Cardiac fibroblast (primary cell): Measurements from ENCODE around the gene EHMT1.
"Not testable (repeated sequence)": the region's sequence is repeated elsewhere in the genome, so short reads cannot be mapped to it uniquely, and the experiment has no call there.

Experiments
- DNase-seq, 2 donors: peaks; one replicate each; pipeline versions ENCODE4 v3.0.0 to v3.0.0-alpha.2; 2010; ENCODE audit warnings: low read depth in 2 of 2
- H3K4me3 ChIP-seq, 2 donors: replicated peaks in 1 of 2; 1 replicate in 1 of 2; 2 replicates in 1 of 2; pipeline ENCODE4 v1.5.1; 2011; ENCODE audit warnings: low read depth in 2 of 2, low read length in 2 of 2, mild to moderate bottlenecking in 2 of 2, moderate library complexity in 1 of 2
- CTCF ChIP-seq: IDR thresholded peaks from one replicate; pipeline ENCODE4 v1.5.1; 2011; ENCODE audit warnings: low read depth, mild to moderate bottlenecking, low read length, inconsistent platforms

The EHMT1 gene

DNA sequence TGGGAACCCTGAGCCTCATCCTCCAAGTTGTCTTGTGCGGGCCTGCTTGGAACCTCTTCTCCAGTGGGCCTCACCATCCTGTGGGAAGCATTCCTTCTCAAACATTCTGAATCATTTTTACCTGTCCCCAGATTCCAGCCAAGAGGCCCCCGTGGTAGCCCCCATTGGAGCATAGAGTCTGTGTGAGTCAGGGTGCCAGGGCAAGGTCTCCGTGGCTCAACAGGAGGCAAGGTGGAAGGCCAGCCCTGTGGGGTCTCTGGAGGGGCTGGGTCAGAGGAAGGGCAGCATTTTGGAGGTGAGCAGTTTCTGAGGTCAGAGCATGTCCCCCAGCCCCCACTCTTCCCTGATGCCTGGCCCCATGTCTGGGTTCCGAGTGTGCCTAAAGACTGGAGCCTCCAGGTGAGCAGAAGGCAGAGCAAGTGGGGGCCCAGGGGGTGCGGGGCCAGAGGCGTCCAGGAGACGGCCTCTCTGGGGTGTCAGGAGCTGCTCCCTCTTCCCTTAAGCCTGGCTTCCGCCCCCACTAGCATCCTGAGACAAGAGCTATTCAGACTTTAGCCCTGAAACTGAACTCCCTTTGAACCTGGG, 260.9 kb downstream of the EHMT1 start:
- TF ChIP-seq CTCF = no peak
- no peak for DNase-seq
- no peak overlapping the region for H3K4me3 ChIP-seq

DNA sequence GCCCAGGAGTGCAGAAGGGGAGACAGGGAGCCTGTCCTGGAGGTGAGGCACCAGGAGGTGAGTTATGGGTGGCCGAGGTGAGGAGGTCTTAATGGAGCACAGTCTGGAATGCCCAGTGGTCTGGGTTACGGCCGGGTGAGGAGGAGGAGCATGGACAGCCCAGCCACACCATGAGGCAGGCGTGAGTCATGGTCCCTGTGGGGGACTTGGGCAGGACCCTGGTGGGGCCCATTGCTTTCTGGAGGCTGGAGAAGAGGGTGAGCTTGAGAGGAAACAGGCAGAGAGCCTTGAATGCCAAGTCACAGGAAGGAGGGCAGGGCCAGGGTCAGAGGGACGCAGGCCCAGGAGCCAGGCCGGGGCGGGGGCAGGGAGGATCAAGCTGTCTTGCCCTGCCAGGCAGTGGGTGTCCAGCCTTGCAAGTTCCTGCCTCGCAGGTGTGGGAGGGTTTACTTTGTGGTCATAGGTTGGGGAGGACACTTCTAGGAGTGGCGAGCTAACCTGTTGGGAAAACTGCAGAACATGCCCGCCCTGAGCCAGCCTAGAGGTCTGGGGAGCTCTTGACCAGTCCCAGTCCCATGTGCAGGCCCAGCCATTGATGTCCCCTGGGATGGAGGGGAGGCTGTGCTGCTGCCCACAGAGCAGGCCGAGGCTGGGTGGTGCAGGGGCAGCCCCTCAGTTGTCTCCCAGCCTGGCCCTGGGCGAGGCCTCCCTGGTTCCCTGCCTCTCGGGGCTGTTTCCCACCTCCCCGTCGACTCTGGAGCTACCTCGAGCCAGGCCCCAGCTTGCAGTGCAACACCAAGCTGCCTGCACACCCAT, 261.6 kb downstream of the EHMT1 start:
- no peak for DNase-seq
- no peak overlapping the region for H3K4me3 ChIP-seq
- no peak for TF ChIP-seq CTCF

- no peak for TF ChIP-seq CTCF
- no peak overlapping the region for H3K4me3 ChIP-seq
- DNase-seq = no peak
Observed at GRCh38 chr9:137880976-137881530, 262.2 kb downstream of the EHMT1 start.

GRCh38 chr9:137881591-137882505, 263.0 kb downstream of the EHMT1 start:
- TF ChIP-seq CTCF = no peak
- no peak for DNase-seq

GRCh38 chr9:137882506-137882821, 263.7 kb downstream of the EHMT1 start:
- no peak for DNase-seq
- TF ChIP-seq CTCF = no peak
- no peak overlapping the region for H3K4me3 ChIP-seq

More at GRCh38 chr9:137881591-137882505, 263.0 kb downstream of the EHMT1 start:
- H3K4me3 ChIP-seq = no peak overlapping the region

DNA sequence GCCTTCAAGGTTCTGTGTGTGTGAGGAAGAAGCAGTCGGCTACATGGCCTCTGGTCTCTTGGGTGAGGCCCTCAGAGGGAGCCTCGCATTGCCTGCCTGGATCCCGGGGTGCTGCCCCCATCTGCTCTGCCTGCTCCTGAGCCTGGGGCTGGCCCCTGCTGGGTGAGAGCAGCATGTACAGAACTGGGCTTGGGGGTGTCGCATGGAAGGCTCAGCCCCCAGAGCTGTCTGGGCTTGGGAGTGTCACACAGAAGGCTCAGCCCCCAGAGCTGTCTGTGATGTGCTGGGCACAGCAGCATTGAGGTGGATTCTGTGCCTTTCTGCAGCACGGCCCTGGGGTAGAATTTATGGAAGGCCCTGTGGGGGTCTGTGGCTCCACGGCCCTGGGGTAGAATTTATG, 265.2 kb downstream of the EHMT1 start:
- not testable (repeated sequence) for H3K4me3 ChIP-seq, DNase-seq

- not testable (repeated sequence) for DNase-seq, H3K4me3 ChIP-seq
Observed at GRCh38 chr9:137884547-137884946, 265.7 kb downstream of the EHMT1 start.

DNA sequence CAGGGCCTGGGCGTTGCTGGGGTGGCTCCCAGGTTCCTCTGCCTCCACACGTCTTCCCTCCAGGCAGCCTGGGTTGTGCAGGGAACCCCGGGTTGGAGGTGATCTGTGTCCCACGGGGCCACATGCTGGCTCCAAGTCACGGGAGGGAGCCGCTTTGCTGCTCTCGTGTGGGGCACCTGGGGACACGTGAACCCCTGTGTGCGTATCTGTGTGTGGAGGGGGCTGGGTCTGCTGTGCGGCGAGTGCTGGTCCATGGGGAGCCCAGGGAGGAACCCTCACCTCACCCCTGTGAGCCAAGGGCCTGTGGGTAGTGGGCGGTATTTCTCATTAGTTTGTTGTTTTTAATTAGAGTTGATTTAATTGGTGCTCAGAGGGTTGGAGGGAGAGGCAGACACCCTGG, 266.3 kb downstream of the EHMT1 start:
- not testable (repeated sequence) for DNase-seq, H3K4me3 ChIP-seq
